Activated naive CD8-positive, alpha-beta T cell treated with anti-CD3 and anti-CD28 coated beads, Interleukin-2, amount 10 ng/mL, durations not matched to agents 7 days and 5 days (primary cell): Measurements from ENCODE around the gene YWHAH. TPM values are rescaled to one million over a fixed set of nuclear protein-coding genes. Genes with fewer than 3 reads are reported as not detected.
"Not testable (repeated sequence)": the region's sequence is repeated elsewhere in the genome, so short reads cannot be mapped to it uniquely, and the experiment has no call there.

Experiments
- ATAC-seq: fragments of 150-1000 bp; cut with Tn5 transposase; one replicate; pipeline ENCODE4 v1.10.0; 2021; ENCODE audit warnings: low read depth, moderate library complexity
- POLR2A ChIA-PET: fragments of 350-600 bp; sonication (Branson Sonifier 250); formaldehyde crosslinking; loops from one replicate; lab custom pipeline; 2021; ENCODE audit warnings: antibody characterized with exemption; lab: Charles Lee
- DNase-seq: peaks from one replicate; pipeline ENCODE4 v3.0.0; 2021
- H3K27ac Mint-ChIP-seq: one replicate; pipeline ENCODE4 v1.8.0; 2022; ENCODE audit warnings: mild to moderate bottlenecking, mixed read lengths
- H3K27me3 Mint-ChIP-seq: one replicate; pipeline ENCODE4 v1.8.0; 2022; ENCODE audit warnings: mild to moderate bottlenecking, moderate library complexity, mixed read lengths
- H3K36me3 Mint-ChIP-seq: one replicate; pipeline ENCODE4 v1.8.0; 2021; ENCODE audit warnings: mild to moderate bottlenecking, mixed read lengths
- H3K4me1 Mint-ChIP-seq: one replicate; pipeline ENCODE4 v1.8.0; 2021; ENCODE audit warnings: mixed read lengths
- H3K4me3 Mint-ChIP-seq: one replicate; pipeline ENCODE4 v1.8.0; 2022; ENCODE audit warnings: mild to moderate bottlenecking, moderate library complexity, mixed read lengths
- H3K9me3 Mint-ChIP-seq: one replicate; pipeline ENCODE4 v1.8.0; 2021; ENCODE audit warnings: mixed read lengths
- total RNA-seq, 2 experiments: library from RNA; stranded (reverse); gene quantifications; one replicate each; pipeline ENCODE4 v1.2.3, GENCODE V29; 2021

Gene YWHAH
- total RNA-seq, 2 experiments from 2014 or later = 159 to 160 TPM

- DNase-seq (no peak), ATAC-seq (no peak)
- Mint-ChIP-seq H3K9me3 (no peaks in the 10 kb centered on the region), H3K4me3 (no peak overlapping the region), H3K27me3 (peaks cover 2% of the 10 kb centered on the region), H3K36me3 (peaks cover 32% of the 10 kb centered on the region), H3K27ac (no peak overlapping the region), H3K4me1 (peaks cover 26% of the 10 kb centered on the region)
- POLR2A ChIA-PET = no interaction called here
Observed at GRCh38 chr22:31958625-31959239, 14.4 kb downstream of the YWHAH start.

GRCh38 chr22:31960767-31961166 lies 16.4 kb downstream of the YWHAH start:
- ATAC-seq = no peak
- Mint-ChIP-seq H3K27ac (no peak overlapping the region), H3K9me3 (no peaks in the 10 kb centered on the region), H3K36me3 (peaks cover 20% of the 10 kb centered on the region), H3K27me3 (peaks cover 2% of the 10 kb centered on the region), H3K4me3 (no peak overlapping the region), H3K4me1 (peaks cover 11% of the 10 kb centered on the region)
- DNase-seq = no peak
- POLR2A ChIA-PET = interaction anchor here (0.8 kb wide), 1 partner anchor 10 kb away, joined by 3 read pairs; no protein-coding TSS in a partner anchor

GRCh38 chr22:31962387-31963125 lies 18.2 kb downstream of the YWHAH start:
- ATAC-seq (no peak), DNase-seq (no peak)
- H3K9me3 Mint-ChIP-seq = no peaks in the 10 kb centered on the region
- POLR2A ChIA-PET = no interaction called here
- H3K4me3 Mint-ChIP-seq = no peak overlapping the region
- peaks cover 2% of the 10 kb centered on the region for H3K27me3 Mint-ChIP-seq
- no peak overlapping the region for H3K27ac Mint-ChIP-seq
- peaks cover 6% of the 10 kb centered on the region for H3K36me3 Mint-ChIP-seq
- H3K4me1 Mint-ChIP-seq = peaks cover 3% of the 10 kb centered on the region

- no peak for ATAC-seq
- Mint-ChIP-seq H3K9me3 (no peaks in the 10 kb centered on the region), H3K27me3 (peaks cover 7% of the 10 kb centered on the region), H3K36me3 (no peaks in the 10 kb centered on the region), H3K27ac (no peak overlapping the region), H3K4me3 (no peak overlapping the region), H3K4me1 (peaks cover 10% of the 10 kb centered on the region)
- POLR2A ChIA-PET = interaction anchor here (0.7 kb wide), 1 partner anchor 219 kb away, joined by 3 read pairs; no protein-coding TSS in a partner anchor
- DNase-seq = no peak
Observed at GRCh38 chr22:31968022-31968421, 23.7 kb downstream of the YWHAH start.

- peak overlapping the region; percentile 87 for H3K4me3 Mint-ChIP-seq
- H3K27ac Mint-ChIP-seq = peak overlapping the region; percentile 7
- no peaks in the 10 kb centered on the region for H3K9me3 Mint-ChIP-seq
Observed at GRCh38 chr22:31969789-31970489, 25.6 kb downstream of the YWHAH start.

GRCh38 chr22:31970490-31971444 lies 26.4 kb downstream of the YWHAH start:
- peak; percentile 98 for DNase-seq
- Mint-ChIP-seq H3K4me1 (peaks cover 10% of the 10 kb centered on the region), H3K9me3 (no peaks in the 10 kb centered on the region), H3K4me3 (peak overlapping the region; percentile 87), H3K36me3 (no peaks in the 10 kb centered on the region), H3K27me3 (peaks cover 10% of the 10 kb centered on the region), H3K27ac (peak overlapping the region; percentile 36)
- POLR2A ChIA-PET = interaction anchor here (0.9 to 1.6 kb wide), 3 partner anchors 294 to 309 kb away, joined by 3 to 4 read pairs (median 4); partner anchors contain the start of gene PISD
- ATAC-seq = peak; percentile 82

More at GRCh38 chr22:31969789-31970489, 25.6 kb downstream of the YWHAH start:
- ATAC-seq = peak; percentile 75
- H3K4me1 Mint-ChIP-seq = peaks cover 10% of the 10 kb centered on the region
- peaks cover 10% of the 10 kb centered on the region for H3K27me3 Mint-ChIP-seq
- POLR2A ChIA-PET = interaction anchor here (0.9 to 1.6 kb wide), 3 partner anchors 293 to 308 kb away, joined by 3 to 4 read pairs (median 4); partner anchors contain the start of gene PISD
- H3K36me3 Mint-ChIP-seq = no peaks in the 10 kb centered on the region
- DNase-seq = peak; percentile 61

GRCh38 chr22:31972180-31972579 lies 27.8 kb downstream of the YWHAH start:
- Mint-ChIP-seq H3K4me1 (peaks cover 12% of the 10 kb centered on the region), H3K27ac (no peak overlapping the region), H3K27me3 (peaks cover 12% of the 10 kb centered on the region), H3K36me3 (no peaks in the 10 kb centered on the region), H3K4me3 (no peak overlapping the region), H3K9me3 (no peaks in the 10 kb centered on the region)
- DNase-seq = no peak
- POLR2A ChIA-PET = no interaction called here
- ATAC-seq = no peak

- H3K4me1 Mint-ChIP-seq = peaks cover 14% of the 10 kb centered on the region
- DNase-seq (no peak), ATAC-seq (no peak)
- POLR2A ChIA-PET = no interaction called here
- no peaks in the 10 kb centered on the region for H3K9me3 Mint-ChIP-seq
- no peak overlapping the region for H3K4me3 Mint-ChIP-seq
- peaks cover 15% of the 10 kb centered on the region for H3K27me3 Mint-ChIP-seq
- H3K27ac Mint-ChIP-seq = no peak overlapping the region
- H3K36me3 Mint-ChIP-seq = no peaks in the 10 kb centered on the region
Observed at GRCh38 chr22:31973739-31974138, 29.4 kb downstream of the YWHAH start.

GRCh38 chr22:31977141-31977841 lies 33.0 kb downstream of the YWHAH start:
- H3K27me3 Mint-ChIP-seq = peaks cover 8% of the 10 kb centered on the region
- DNase-seq (peak; percentile 80), ATAC-seq (peak; percentile 89)
- H3K9me3 Mint-ChIP-seq = no peaks in the 10 kb centered on the region
- peaks cover 4% of the 10 kb centered on the region for H3K4me1 Mint-ChIP-seq
- no peak overlapping the region for H3K27ac Mint-ChIP-seq
- POLR2A ChIA-PET = no interaction called here
- H3K4me3 Mint-ChIP-seq = no peak overlapping the region
- H3K36me3 Mint-ChIP-seq = no peaks in the 10 kb centered on the region

GRCh38 chr22:31977939-31978338 lies 33.6 kb downstream of the YWHAH start:
- H3K9me3 Mint-ChIP-seq = no peaks in the 10 kb centered on the region
- POLR2A ChIA-PET = no interaction called here
- H3K4me3 Mint-ChIP-seq = no peak overlapping the region
- peaks cover 4% of the 10 kb centered on the region for H3K4me1 Mint-ChIP-seq
- no peak for ATAC-seq
- peaks cover 9% of the 10 kb centered on the region for H3K27me3 Mint-ChIP-seq
- H3K36me3 Mint-ChIP-seq = no peaks in the 10 kb centered on the region
- DNase-seq = no peak
- H3K27ac Mint-ChIP-seq = no peak overlapping the region

GRCh38 chr22:31980628-31981027 lies 36.3 kb downstream of the YWHAH start:
- H3K4me1 Mint-ChIP-seq = peaks cover 4% of the 10 kb centered on the region
- POLR2A ChIA-PET = interaction anchor here (0.7 kb wide), 1 partner anchor 95 kb away, joined by 6 read pairs; no protein-coding TSS in a partner anchor
- no peaks in the 10 kb centered on the region for H3K9me3 Mint-ChIP-seq
- DNase-seq = no peak
- H3K27me3 Mint-ChIP-seq = peaks cover 14% of the 10 kb centered on the region
- H3K4me3 Mint-ChIP-seq = no peak overlapping the region
- H3K36me3 Mint-ChIP-seq = no peaks in the 10 kb centered on the region
- no peak overlapping the region for H3K27ac Mint-ChIP-seq
- ATAC-seq = no peak

GRCh38 chr22:31981976-31982375 lies 37.6 kb downstream of the YWHAH start:
- H3K9me3 Mint-ChIP-seq, H3K27ac Mint-ChIP-seq, POLR2A ChIA-PET, H3K4me1 Mint-ChIP-seq, ATAC-seq, H3K36me3 Mint-ChIP-seq, DNase-seq, H3K4me3 Mint-ChIP-seq: not testable (repeated sequence)
- H3K27me3 Mint-ChIP-seq = peaks cover 14% of the 10 kb centered on the region
